ENCODE data around the gene KIF5C. TPM values are rescaled to one million over a fixed set of nuclear protein-coding genes. Genes with fewer than 3 reads are reported as not detected.

The KIF5C gene
- total and polyA plus RNA-seq, 2 donors (not counting 1 experiment from before 2014, with no cell fraction given): 1.9 to 6.1 TPM

GRCh38 chr2:148967056-148967455 lies 92.0 kb downstream of the KIF5C start:
- Histone ChIP-seq H3K27ac (ENCODE audit: low read length in 2 of 2) (no peak overlapping the region), H3K27me3 (replicated peaks in 1 of 4; ENCODE audit: control extremely low read depth in 1 of 4, control insufficient read depth in 3 of 4, insufficient read depth in 4 of 4, low read length in 3 of 4) (peaks cover 0 to 3% (median 0%) of the 10 kb centered on the region in 4 experiments), H3K4me3 (ENCODE audit: control extremely low read depth in 1 of 5, extremely low read depth in 1 of 5, insufficient read depth in 1 of 5, low read depth in 2 of 5, low read length in 4 of 5) (no peak overlapping the region), H3K9me3 (ENCODE audit: control extremely low read depth in 1 of 3, control insufficient read depth in 2 of 3, insufficient read depth in 1 of 3, low read length in 2 of 3) (no peaks in the 10 kb centered on the region), H3K4me2 (replicated peaks; ENCODE audit: low read depth, low read length, poor library complexity, severe bottlenecking) (no peak overlapping the region), H3K79me2 (ENCODE audit: control insufficient read depth, insufficient read depth, low read length) (no peaks in the 10 kb centered on the region), H3K9ac (ENCODE audit: low read length) (no peak overlapping the region), H3K4me1 (ENCODE audit: control insufficient read depth in 2 of 2, insufficient read depth in 2 of 2, low read length in 2 of 2) (peaks cover 2 to 7% of the 10 kb centered on the region in 2 donors), H4K20me1 (ENCODE audit: control insufficient read depth, insufficient read depth, low read length, poor library complexity, severe bottlenecking) (no peaks in the 10 kb centered on the region), H3K36me3 (replicated peaks in 1 of 2; ENCODE audit: control extremely low read depth in 1 of 2, control insufficient read depth in 1 of 2, extremely low read depth in 1 of 2, insufficient read depth in 2 of 2, low read length in 1 of 2) (no peaks in the 10 kb centered on the region), H2AFZ (ENCODE audit: insufficient read depth, low read depth, low read length, poor library complexity, severe bottlenecking) (no peak overlapping the region)
- no peak for TF ChIP-seq EZH2 (IDR thresholded peaks at IDR 0.05; ENCODE audit: borderline replicate concordance, insufficient read depth, low read depth, low read length, poor library complexity, severe bottlenecking)
- no peak for TF ChIP-seq CTCF (IDR thresholded peaks at IDR 0.05)
- WGBS (ENCODE audit: insufficient coverage): 100% methylated on average over 7 of the region's 7 CpGs
- no peak for DNase-seq
- Mint-ChIP-seq H3K27ac (no peak overlapping the region), H3K27me3 (no peaks in the 10 kb centered on the region), H3K9me3 (ENCODE audit: insufficient read depth) (no peaks in the 10 kb centered on the region), H3K4me1 (peaks cover 13% of the 10 kb centered on the region), H3K4me3 (no peak overlapping the region)
- ChIA-PET CTCF (no interaction called here), POLR2A (no interaction called here)
- no peak for ATAC-seq (ENCODE audit: low read depth)
- intact Hi-C loops (cut with micrococcal nuclease): no loop called here

- Mint-ChIP-seq H3K4me1 (peaks cover 13% of the 10 kb centered on the region), H3K4me3 (no peak overlapping the region), H3K27ac (no peak overlapping the region), H3K27me3 (no peaks in the 10 kb centered on the region), H3K9me3 (ENCODE audit: insufficient read depth) (no peaks in the 10 kb centered on the region)
- intact Hi-C loops (cut with micrococcal nuclease): no loop called here
- peaks cover 0 to 3% (median 0%) of the 10 kb centered on the region in 4 experiments for H3K27me3 ChIP-seq (replicated peaks in 1 of 4; ENCODE audit: control extremely low read depth in 1 of 4, control insufficient read depth in 3 of 4, insufficient read depth in 4 of 4, low read length in 3 of 4)
- peaks cover 2 to 7% of the 10 kb centered on the region in 2 donors for H3K4me1 ChIP-seq (ENCODE audit: control insufficient read depth in 2 of 2, insufficient read depth in 2 of 2, low read length in 2 of 2)
- H4K20me1 ChIP-seq (ENCODE audit: control insufficient read depth, insufficient read depth, low read length, poor library complexity, severe bottlenecking): no peaks in the 10 kb centered on the region
- H3K36me3 ChIP-seq (replicated peaks in 1 of 2; ENCODE audit: control extremely low read depth in 1 of 2, control insufficient read depth in 1 of 2, extremely low read depth in 1 of 2, insufficient read depth in 2 of 2, low read length in 1 of 2): no peaks in the 10 kb centered on the region
- POLR2A ChIA-PET: no interaction called here
- 96% methylated on average over 4 of the region's 8 CpGs for WGBS (ENCODE audit: insufficient coverage)
- ATAC-seq (ENCODE audit: low read depth) (no peak), DNase-seq (no peak)
- no peaks in the 10 kb centered on the region for H3K9me3 ChIP-seq (ENCODE audit: control extremely low read depth in 1 of 3, control insufficient read depth in 2 of 3, insufficient read depth in 1 of 3, low read length in 2 of 3)
- no peaks in the 10 kb centered on the region for H3K79me2 ChIP-seq (ENCODE audit: control insufficient read depth, insufficient read depth, low read length)
- H3K9ac ChIP-seq (ENCODE audit: low read length): no peak overlapping the region
- no peak overlapping the region for H2AFZ ChIP-seq (ENCODE audit: insufficient read depth, low read depth, low read length, poor library complexity, severe bottlenecking)
- H3K4me2 ChIP-seq (replicated peaks; ENCODE audit: low read depth, low read length, poor library complexity, severe bottlenecking): no peak overlapping the region
- TF ChIP-seq CTCF (IDR thresholded peaks at IDR 0.05) (no peak), EZH2 (IDR thresholded peaks at IDR 0.05; ENCODE audit: borderline replicate concordance, insufficient read depth, low read depth, low read length, poor library complexity, severe bottlenecking) (no peak)
- no peak overlapping the region for H3K27ac ChIP-seq (ENCODE audit: low read length in 2 of 2)
- CTCF ChIA-PET: no interaction called here
- no peak overlapping the region for H3K4me3 ChIP-seq (ENCODE audit: control extremely low read depth in 1 of 5, extremely low read depth in 1 of 5, insufficient read depth in 1 of 5, low read depth in 2 of 5, low read length in 4 of 5)
Measured at GRCh38 chr2:148967578-148967977, 92.6 kb downstream of the KIF5C start.

Data from B cell (primary cell).